ENCODE data around the gene ATP5MC3. TPM values are rescaled to one million over a fixed set of nuclear protein-coding genes. Genes with fewer than 3 reads are reported as not detected.

Gene ATP5MC3
- total and polyA plus RNA-seq, 2 of the 13 experiments (the other 11 are each of a cell fraction or from before 2014, with no cell fraction given), result 676 to 1,007 TPM

- TF ChIP-seq, protein P1, sequence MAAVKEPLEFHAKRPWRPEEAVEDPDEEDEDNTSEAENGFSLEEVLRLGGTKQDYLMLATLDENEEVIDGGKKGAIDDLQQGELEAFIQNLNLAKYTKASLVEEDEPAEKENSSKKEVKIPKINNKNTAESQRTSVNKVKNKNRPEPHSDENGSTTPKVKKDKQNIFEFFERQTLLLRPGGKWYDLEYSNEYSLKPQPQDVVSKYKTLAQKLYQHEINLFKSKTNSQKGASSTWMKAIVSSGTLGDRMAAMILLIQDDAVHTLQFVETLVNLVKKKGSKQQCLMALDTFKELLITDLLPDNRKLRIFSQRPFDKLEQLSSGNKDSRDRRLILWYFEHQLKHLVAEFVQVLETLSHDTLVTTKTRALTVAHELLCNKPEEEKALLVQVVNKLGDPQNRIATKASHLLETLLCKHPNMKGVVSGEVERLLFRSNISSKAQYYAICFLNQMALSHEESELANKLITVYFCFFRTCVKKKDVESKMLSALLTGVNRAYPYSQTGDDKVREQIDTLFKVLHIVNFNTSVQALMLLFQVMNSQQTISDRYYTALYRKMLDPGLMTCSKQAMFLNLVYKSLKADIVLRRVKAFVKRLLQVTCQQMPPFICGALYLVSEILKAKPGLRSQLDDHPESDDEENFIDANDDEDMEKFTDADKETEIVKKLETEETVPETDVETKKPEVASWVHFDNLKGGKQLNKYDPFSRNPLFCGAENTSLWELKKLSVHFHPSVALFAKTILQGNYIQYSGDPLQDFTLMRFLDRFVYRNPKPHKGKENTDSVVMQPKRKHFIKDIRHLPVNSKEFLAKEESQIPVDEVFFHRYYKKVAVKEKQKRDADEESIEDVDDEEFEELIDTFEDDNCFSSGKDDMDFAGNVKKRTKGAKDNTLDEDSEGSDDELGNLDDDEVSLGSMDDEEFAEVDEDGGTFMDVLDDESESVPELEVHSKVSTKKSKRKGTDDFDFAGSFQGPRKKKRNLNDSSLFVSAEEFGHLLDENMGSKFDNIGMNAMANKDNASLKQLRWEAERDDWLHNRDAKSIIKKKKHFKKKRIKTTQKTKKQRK (IDR thresholded peaks at IDR 0.05; ENCODE audit: low read length), result no peak
- TF ChIP-seq PHF8 (CRISPR knock-in tag; IDR thresholded peaks at IDR 0.05), result peak; percentile 90
- TF ChIP-seq HMGA1 (CRISPR knock-in tag; conservative IDR thresholded peaks at IDR 0.05), result no peak
- TF ChIP-seq, protein P2, sequence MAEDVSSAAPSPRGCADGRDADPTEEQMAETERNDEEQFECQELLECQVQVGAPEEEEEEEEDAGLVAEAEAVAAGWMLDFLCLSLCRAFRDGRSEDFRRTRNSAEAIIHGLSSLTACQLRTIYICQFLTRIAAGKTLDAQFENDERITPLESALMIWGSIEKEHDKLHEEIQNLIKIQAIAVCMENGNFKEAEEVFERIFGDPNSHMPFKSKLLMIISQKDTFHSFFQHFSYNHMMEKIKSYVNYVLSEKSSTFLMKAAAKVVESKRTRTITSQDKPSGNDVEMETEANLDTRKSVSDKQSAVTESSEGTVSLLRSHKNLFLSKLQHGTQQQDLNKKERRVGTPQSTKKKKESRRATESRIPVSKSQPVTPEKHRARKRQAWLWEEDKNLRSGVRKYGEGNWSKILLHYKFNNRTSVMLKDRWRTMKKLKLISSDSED (CRISPR knock-in tag; IDR thresholded peaks at IDR 0.05), result no peak; the same call in 1 of the 2 replicates
- TF ChIP-seq JUN (CRISPR knock-in tag; IDR thresholded peaks at IDR 0.05), result peak; percentile 49; the same call in 1 of the 2 replicates
- no peak for TF ChIP-seq NFATC3 (CRISPR knock-in tag; IDR thresholded peaks at IDR 0.05)
- no peak for TF ChIP-seq ZNF710 (CRISPR knock-in tag; IDR thresholded peaks at IDR 0.05; ENCODE audit: borderline replicate concordance)
- TF ChIP-seq, protein P3, sequence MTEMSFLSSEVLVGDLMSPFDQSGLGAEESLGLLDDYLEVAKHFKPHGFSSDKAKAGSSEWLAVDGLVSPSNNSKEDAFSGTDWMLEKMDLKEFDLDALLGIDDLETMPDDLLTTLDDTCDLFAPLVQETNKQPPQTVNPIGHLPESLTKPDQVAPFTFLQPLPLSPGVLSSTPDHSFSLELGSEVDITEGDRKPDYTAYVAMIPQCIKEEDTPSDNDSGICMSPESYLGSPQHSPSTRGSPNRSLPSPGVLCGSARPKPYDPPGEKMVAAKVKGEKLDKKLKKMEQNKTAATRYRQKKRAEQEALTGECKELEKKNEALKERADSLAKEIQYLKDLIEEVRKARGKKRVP (CRISPR knock-in tag; IDR thresholded peaks at IDR 0.05), result peak in 1 of 2 experiments; percentile 63; a peak in 2 of 4 replicates
- no peak for TF ChIP-seq HNRNPH1 (optimal IDR thresholded peaks at IDR 0.05; ENCODE audit: low read depth, low read length)
- TF ChIP-seq ZNF609 (CRISPR knock-in tag; IDR thresholded peaks at IDR 0.05; ENCODE audit: borderline replicate concordance), result peak; percentile 71
- peak; percentile 91 for TF ChIP-seq ZNF616 (CRISPR knock-in tag; IDR thresholded peaks at IDR 0.05; ENCODE audit: low read depth)
- TF ChIP-seq CBFB (CRISPR knock-in tag; IDR thresholded peaks at IDR 0.05), result peak; percentile 48; the same call in 1 of the 2 replicates
- no peak for TF ChIP-seq PAF1 (CRISPR knock-in tag; IDR thresholded peaks at IDR 0.05)
- peak; percentile 91 for TF ChIP-seq KLF9 (CRISPR knock-in tag; IDR thresholded peaks at IDR 0.05; ENCODE audit: low read depth)
- TF ChIP-seq PCBP1 (IDR thresholded peaks at IDR 0.05; ENCODE audit: borderline replicate concordance, low read depth, low read length), result no peak
- no peak; the same call in 1 of the 2 replicates for TF ChIP-seq ZNF33B (CRISPR knock-in tag; IDR thresholded peaks at IDR 0.05)
These were observed 13.5 kb downstream of the ATP5MC3 start, which contains the start of gene ATF2 (continued) for GRCh38 chr2:175167792-175168563.
